Left hindlimb (tissue), 1 donor: ENCODE data around the gene ZCCHC4.
"Not testable (repeated sequence)": the region's sequence is repeated elsewhere in the genome, so short reads cannot be mapped to it uniquely, and the experiment has no call there.

Experiments
- DNase-seq: peaks from one replicate; pipeline ENCODE4 v3.0.0-alpha.2; 2018

ZCCHC4 gene

DNA sequence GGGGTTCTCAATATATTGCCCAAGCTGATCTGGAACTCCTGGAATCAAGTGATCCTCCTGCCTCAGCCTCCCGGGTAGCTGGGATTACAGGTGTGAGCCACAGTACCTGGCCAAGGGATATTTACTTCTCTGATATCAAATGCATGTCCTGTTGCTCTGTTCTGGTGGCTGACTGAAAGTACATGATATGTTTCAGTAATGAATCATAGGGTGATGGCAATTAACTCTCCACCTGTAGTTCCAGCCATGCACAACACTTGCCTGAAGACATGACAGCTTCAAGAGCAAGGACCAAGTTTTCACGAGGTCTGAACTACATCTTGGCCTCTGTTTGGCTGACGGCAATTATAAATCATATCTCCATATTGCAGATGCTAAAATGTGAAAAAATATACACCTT is 9.1 kb downstream of the ZCCHC4 start:
- DNase-seq, result no peak

DNA sequence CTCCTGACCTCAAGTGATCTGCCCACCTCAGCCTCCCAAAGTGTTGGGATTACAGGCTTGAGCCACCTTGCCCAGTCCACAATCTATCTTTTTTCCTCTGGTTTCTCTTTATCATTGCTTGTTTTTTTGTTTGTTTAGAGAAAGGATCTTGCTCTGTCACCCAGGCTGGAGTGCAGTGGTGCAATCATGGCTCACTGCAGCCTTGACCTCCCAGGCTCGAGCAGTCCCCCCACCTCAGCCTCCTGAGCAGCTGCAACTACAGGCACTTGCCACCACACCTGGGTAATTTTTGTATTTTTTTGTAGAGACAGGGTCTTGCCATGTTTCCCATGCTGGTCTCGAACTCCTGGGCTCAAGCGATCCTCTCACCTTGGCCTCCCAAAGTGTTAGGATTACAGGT is 15.9 kb downstream of the ZCCHC4 start:
- not testable (repeated sequence) for DNase-seq

DNA sequence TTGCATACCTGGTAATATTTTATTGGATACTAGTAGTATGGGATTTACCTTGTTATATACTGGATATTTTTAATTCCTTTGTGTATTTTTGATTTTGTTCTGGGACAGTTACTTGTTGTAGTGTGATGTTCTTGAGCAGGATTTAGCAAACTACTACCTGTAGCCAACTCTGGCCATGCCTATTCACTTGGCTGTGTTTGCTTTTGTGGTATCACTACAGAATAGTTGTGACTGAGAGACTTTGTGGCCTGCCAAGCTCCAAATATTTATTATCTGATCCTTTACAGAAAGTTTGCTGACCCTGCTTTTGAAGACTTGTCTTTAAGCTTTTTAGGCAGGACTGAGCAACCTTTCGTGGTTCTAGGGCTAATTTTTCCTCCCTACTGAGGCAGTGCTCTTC is 17.8 kb downstream of the ZCCHC4 start:
- no peak for DNase-seq

- no peak for DNase-seq
Measured at GRCh38 chr4:25330905-25331808, 18.6 kb downstream of the ZCCHC4 start.

GRCh38 chr4:25343671-25344070 is 31.1 kb downstream of the ZCCHC4 start:
- no peak for DNase-seq

DNA sequence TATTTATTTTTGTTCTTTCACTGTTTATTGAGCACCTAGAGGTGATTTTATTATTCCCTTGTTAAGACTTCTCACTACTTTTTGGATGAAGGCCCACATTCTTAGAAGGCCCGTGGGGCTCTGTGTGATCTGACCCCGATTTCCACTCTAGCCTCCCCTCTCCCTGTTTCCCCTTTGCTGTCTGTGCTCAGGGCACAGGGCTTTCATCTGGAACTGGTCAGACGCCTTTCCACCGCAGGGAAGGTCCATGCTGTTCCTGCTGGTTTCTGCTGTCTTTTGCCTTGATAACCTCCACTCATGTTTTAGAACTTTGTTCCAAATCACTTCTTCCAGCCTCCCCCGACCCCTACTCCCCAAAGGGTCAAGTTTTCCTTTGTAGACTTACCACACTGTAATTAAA is 33.2 kb downstream of the ZCCHC4 start:
- DNase-seq, result no peak

DNA sequence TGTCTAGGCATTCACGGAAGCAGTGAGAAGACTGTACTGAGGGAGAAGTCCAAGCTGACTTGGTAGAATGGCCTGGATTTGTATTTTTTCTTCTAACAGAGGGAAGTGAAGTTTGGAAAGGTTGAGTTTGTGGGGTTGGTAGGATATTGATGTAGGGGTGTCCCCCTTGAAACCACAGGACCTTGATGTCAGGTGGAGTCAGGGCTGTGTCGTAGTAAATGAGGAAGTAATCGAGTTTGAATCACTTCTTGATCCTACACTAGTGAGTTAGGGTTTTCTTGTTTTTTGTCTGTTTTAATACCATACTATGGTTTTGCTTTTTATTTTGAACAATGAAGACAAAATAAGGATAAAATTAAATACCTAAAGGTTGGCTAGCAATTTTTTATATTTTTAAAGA is 34.3 kb downstream of the ZCCHC4 start:
- no peak for DNase-seq

DNA sequence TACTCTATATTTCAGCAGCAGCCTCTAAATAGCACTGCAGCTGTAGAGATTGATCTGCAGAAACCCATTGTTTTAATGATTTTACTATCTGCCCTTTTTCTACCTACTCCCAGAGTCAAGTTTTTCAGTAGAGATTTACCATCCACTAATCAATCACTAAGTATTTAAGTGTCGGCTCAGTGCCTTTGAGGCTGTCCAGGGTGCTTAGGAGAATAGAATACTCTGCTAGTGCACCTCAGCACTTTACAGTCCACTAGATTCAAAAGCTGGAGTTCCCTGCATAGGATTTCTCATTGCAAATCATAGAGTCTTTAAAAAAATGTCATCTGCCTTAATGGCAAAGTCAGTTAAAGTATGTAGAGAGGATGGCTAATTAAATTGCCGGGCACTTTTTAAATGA is 34.9 kb downstream of the ZCCHC4 start:
- no peak for DNase-seq

- DNase-seq, result no peak
Measured at GRCh38 chr4:25347971-25348370, 35.4 kb downstream of the ZCCHC4 start.

DNA sequence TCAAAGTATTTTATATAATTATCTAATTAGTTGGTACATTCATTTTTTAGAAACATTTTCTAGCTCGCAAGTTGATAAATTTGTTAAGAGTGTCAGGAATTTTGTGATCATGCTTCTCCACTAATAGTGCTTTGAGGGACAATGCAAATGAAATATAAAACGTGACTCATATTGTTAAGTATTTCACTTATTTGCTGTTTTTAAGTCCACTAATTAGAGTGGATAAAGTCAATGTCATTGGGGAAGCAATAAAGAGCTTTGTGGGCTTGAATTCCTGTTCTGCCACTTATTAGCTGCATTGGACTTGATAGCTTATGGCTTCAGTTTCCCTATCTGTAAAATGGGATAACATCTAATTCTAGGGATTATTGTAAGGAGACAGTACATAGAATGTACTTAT is 38.0 kb downstream of the ZCCHC4 start:
- no peak for DNase-seq

GRCh38 chr4:25351777-25352416 is 39.3 kb downstream of the ZCCHC4 start:
- DNase-seq, result no peak

- DNase-seq, result no peak
Measured at GRCh38 chr4:25356068-25356467, 43.5 kb downstream of the ZCCHC4 start.

DNA sequence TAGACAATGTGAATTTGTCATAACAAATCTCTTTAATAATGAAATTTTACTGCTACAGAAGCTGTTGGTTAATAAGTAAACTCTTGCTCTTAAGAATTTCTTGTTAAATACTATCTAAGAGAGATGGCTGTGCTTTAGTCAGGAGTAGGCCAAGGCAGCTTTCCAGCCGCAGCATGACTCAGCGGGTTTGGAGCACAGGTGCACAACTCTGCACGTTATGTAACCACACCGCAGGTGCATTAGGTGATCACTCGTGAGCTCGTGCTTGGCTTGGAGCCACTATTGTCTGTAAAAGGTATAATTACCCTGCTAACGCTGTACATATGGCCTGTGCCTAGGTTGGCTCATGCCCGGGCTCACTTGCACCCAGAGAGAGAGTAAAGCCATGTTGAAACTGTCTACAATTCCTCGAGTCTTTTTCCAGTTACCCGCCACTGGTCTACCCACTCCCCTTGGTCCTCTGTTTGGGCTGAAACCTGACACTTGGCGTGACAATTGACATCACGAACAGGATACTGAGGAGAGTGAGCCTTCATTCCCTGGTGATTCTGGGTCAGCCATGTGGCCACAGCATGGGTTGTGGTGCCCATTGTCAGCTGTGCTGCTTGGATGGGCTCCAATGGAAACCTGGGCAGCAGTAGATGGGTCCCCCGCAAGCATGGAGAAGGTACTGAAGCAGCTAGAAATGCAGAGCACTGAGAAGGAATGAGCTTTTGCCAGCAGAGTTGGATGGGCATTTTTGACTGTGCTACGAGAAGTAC is 46.1 kb downstream of the ZCCHC4 start:
- no peak for DNase-seq

DNA sequence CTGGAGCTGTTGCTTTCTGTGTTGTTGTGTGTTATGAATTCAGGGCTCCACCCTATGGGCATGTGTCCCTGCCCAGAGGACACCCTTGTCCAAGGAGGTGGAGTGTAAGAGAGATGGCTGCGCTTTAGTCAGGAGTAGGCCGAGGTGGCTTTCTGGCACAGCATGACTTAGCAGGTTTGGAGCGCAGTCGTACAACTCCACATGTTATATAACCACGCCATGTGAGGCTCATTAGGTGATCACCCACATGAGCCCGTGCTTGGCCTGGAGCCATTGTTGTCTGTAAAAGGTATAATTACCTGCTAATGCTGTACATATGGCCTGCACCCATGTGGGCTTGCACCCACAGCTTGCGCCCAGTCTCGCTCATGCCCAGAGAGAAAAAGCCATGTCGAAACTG is 48.7 kb downstream of the ZCCHC4 start:
- no peak for DNase-seq

- DNase-seq, result no peak
Measured at GRCh38 chr4:25367004-25367621, 54.5 kb downstream of the ZCCHC4 start.

DNA sequence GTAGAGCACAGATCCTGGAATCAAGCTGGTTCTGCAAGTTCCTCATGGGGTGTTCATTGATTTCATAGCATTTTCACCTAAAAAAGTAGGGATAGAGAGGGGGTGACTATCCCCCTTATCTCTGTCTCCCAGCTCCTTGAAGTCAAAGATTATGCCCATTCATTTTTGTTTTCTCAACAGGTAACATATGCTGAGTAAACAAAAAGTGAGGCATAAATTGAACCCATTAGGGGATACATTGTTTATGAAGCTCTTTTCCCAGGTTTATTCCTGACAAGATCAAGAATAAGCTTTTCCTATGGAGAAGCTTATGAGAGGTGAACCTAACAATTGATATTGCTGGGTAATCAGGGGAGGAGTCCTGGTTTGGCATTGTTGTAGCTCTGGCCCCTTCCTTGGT is 55.3 kb downstream of the ZCCHC4 start:
- no peak for DNase-seq

GRCh38 chr4:25368315-25368714 is 55.7 kb downstream of the ZCCHC4 start:
- DNase-seq, result no peak

GRCh38 chr4:25370242-25370641 is 57.7 kb downstream of the ZCCHC4 start:
- DNase-seq, result no peak

- not testable (repeated sequence) for DNase-seq
Measured at GRCh38 chr4:25372549-25372948, 60.0 kb downstream of the ZCCHC4 start.

- DNase-seq, result peak; percentile 94
Measured at GRCh38 chr4:25376754-25377571, 64.4 kb downstream of the ZCCHC4 start, which contains the start of gene ANAPC4. ANAPC4 (plus strand) TSS chr4:25377263; CDS start chr4:25377428, 165 bp downstream.

DNA sequence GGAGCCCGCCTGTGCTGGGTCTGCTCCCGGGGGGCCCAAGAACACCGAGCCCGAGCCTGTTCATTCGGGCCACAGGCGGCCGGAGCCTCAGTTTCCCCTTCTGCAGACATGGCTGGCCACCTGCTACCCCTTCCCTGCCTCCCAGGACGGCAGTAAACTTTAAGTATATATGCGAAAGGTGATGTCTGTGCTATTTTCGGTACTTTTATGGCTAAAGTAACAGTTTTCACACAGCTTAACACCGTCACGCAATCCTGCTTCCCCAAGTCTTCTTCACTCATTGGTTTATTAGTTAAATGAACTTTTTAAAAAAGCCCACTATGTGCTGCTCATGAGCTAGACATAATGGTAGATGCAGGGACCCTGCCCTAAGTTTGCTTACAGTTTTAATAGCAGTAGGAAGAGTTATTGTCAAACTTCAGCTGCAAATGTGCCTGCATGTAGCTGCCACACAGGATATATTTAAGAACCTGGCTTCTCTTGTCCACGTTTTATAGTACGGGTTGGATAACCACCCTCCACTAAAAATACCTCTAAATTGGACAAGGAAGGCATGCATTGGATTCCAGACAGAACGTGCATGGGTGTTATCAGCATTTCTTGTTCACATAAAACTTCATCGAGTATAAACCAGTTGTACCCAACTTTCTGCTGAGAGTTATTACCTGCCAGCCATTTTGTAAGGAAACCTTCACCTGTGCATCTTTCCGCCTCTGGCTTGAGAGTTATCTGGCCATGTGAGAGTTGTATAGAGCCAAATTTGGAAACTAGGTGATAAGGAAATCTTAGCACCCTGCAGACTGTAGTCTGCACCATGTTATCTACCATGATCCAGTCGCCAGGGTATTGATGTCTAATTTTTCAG is 65.2 kb downstream of the ZCCHC4 start:
- DNase-seq, result no peak
